Adrenal gland (tissue), 12 donors: ENCODE results near the gene TRIM66. TPM values are rescaled to one million over a fixed set of nuclear protein-coding genes. Genes with fewer than 3 reads are reported as not detected.

Source experiments
- DNase-seq, 7 donors: peaks; one replicate each; pipeline ENCODE4 v3.0.0-alpha.2; 2019 to 2020
- H3K27ac ChIP-seq, 5 donors: fragments of 200-600 bp; sonication (generic) in 4 of 5; 1 replicate in 3 of 5; 2 replicates in 2 of 5; pipeline versions ENCODE4 v1.5.1 to v1.8.0; 2016 to 2020; ENCODE audit warnings: mild to moderate bottlenecking in 1 of 5
- H3K27me3 ChIP-seq: fragments of 200-600 bp; 2 replicates; pipeline ENCODE4 v1.8.0; 2021
- H3K36me3 ChIP-seq, 2 donors: fragments of 200-600 bp; replicated peaks in 1 of 2; 1 replicate in 1 of 2; 2 replicates in 1 of 2; pipeline versions ENCODE4 v1.5.1 to v1.8.0; 2018 to 2022
- H3K4me1 ChIP-seq, 2 donors: fragments of 200-600 bp; replicated peaks in 1 of 2; 1 replicate in 1 of 2; 2 replicates in 1 of 2; pipeline versions ENCODE4 v1.5.1 to v1.8.0; 2018 to 2021
- H3K4me3 ChIP-seq, 4 donors: fragments of 200-600 bp; sonication (generic) in 3 of 4; one replicate each; pipeline ENCODE4 v1.5.1; 2016 to 2018
- H3K9me3 ChIP-seq, 3 donors: fragments of 200-600 bp; sonication (generic) in 1 of 3; replicated peaks in 1 of 3; 1 replicate in 2 of 3; 2 replicates in 1 of 3; pipeline versions ENCODE4 v1.5.1 to v1.8.0; 2016 to 2021
- POLR2A ChIP-seq, 2 donors: fragments of 450-650 bp; IDR thresholded peaks; one replicate each; pipeline ENCODE4 v1.6.1; 2017; ENCODE audit warnings: antibody characterized with exemption in 2 of 2, mild to moderate bottlenecking in 2 of 2, moderate library complexity in 1 of 2
- WGBS, 4 donors: extraction: QIAGEN DNeasy Blood & Tissue Kit in 2 of 4; methylation state at CpG; one replicate each; pipeline versions ENCODE4 v1.1.5 to v1.1.7; 2013 to 2017; 5-methylcytosine and 5-hydroxymethylcytosine counted together
- intact Hi-C, 2 donors: fragments of 100-400 bp; cut with DNase I; formaldehyde crosslinking; loops; one replicate each; pipeline versions ENCODE4 v1.14.1 to v1.15.0; 2022 to 2023
- polyA plus RNA-seq, 3 donors: library from polyadenylated mRNA; stranded (reverse); fragments of 200-250 nt in 2 of 3; fragments of 350-450 nt in 1 of 3; fragmentation: Illumina TruSeq in 1 of 3; extraction: RNeasy Lipid Tissue Mini Kit (QIAGEN cat#74804) in 1 of 3; gene quantifications; one replicate each; pipeline ENCODE4 v1.2.3, GENCODE V29; 2013 to 2014
- total RNA-seq, 9 donors: library from RNA; depleted of rRNA in 4 of 9; stranded (reverse); fragments of >200 nt in 4 of 9; fragments of 120-200 nt in 1 of 9; fragmentation: NEBNext Ultra II Directional in 1 of 9; extraction: Animal tissue kit (Norgen Biotek cat#: 25700) in 1 of 9; gene quantifications; one replicate each; pipeline versions ENCODE4 v1.1.0 to v1.2.4, GENCODE V29; 2013 to 2023
- TF ChIP-seq, protein P1 (sequence below), 6 experiments: fragments of 450-650 bp in 4 of 6; fragments of 200-600 bp in 2 of 6; sonication (generic) in 1 of 6; IDR thresholded peaks; 1 replicate in 5 of 6; 2 replicates in 1 of 6; pipeline versions ENCODE4 v1.5.1 to v1.8.0; 2016 to 2021; ENCODE audit warnings: antibody characterized with exemption in 6 of 6, mild to moderate bottlenecking in 2 of 6, moderate library complexity in 1 of 6
- donor health status: healthy with polysubstance abuse.
- donor health status: Bipolar disorder and iron deficiency.
- donor health status: DM: yes; HTN: yes; CAD: no.
- donor health status: DM: no; HTN: no; CAD: no.
- donor health status: DM: no; HTN: no; CAD: no.
- donor health status: DM: yes; HTN: yes; CAD: no.

TRIM66 gene
- total and polyA plus RNA-seq, 12 donors, result 3.6 to 18.4 (median 8.3) TPM

DNA sequence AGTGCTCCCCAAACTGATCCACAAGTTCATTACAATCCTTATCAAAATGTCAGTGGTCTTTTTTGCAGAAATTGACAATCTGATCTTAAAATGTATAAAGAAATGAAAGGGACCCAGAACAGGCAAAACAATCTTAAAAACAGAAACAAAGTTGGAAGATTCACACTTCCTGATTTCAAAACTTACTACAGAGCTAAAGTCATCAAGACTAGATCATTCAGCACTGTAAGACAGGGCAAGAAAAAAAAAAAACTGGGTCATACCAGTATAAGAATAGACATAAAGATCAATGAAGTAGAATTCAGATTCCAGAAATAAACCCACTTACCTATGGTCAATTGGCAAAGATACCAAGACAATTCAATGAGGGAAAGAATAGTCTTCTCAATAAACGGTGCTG lies 84.0 kb downstream of the TRIM66 start:
- 86 to 95% (median 88%) methylated on average over 1 of the region's 1 CpG for WGBS, 4 donors
- DNase-seq, result no peak
- H3K4me1 ChIP-seq, result peaks cover 0 to 5% of the 10 kb centered on the region in 2 donors
- no peak overlapping the region for H3K27ac ChIP-seq
- H3K4me3 ChIP-seq, result no peak overlapping the region
- no peaks in the 10 kb centered on the region for H3K9me3 ChIP-seq
- no peaks in the 10 kb centered on the region for H3K27me3 ChIP-seq
- H3K36me3 ChIP-seq, result no peaks in the 10 kb centered on the region
- intact Hi-C loops, result no loop called here
- no peak for TF ChIP-seq POLR2A (IDR thresholded peaks at IDR 0.05)
- TF ChIP-seq, protein P1, sequence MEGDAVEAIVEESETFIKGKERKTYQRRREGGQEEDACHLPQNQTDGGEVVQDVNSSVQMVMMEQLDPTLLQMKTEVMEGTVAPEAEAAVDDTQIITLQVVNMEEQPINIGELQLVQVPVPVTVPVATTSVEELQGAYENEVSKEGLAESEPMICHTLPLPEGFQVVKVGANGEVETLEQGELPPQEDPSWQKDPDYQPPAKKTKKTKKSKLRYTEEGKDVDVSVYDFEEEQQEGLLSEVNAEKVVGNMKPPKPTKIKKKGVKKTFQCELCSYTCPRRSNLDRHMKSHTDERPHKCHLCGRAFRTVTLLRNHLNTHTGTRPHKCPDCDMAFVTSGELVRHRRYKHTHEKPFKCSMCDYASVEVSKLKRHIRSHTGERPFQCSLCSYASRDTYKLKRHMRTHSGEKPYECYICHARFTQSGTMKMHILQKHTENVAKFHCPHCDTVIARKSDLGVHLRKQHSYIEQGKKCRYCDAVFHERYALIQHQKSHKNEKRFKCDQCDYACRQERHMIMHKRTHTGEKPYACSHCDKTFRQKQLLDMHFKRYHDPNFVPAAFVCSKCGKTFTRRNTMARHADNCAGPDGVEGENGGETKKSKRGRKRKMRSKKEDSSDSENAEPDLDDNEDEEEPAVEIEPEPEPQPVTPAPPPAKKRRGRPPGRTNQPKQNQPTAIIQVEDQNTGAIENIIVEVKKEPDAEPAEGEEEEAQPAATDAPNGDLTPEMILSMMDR (IDR thresholded peaks at IDR 0.05), result no peak

DNA sequence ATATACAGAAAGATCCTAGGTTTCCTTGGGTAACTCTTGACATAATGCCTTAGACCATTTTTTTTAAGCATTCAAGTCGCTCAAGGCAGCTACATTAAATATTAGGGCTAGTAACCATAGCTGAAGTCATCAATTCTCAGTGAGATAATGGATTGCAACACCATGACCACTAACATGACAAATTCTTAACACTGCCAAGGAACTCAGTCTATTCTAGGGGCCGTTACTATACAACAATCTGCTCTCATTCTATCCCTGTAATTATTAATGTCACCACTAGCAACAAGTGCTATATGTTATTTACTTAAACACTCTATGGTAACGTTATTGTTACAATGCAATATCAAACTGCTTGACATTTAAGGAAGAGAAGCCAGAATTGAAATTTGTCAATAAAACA lies 85.3 kb downstream of the TRIM66 start:
- Histone ChIP-seq H3K4me3 (no peak overlapping the region), H3K27ac (no peak overlapping the region), H3K9me3 (no peaks in the 10 kb centered on the region), H3K36me3 (no peaks in the 10 kb centered on the region), H3K4me1 (peaks cover 0 to 5% of the 10 kb centered on the region in 2 donors), H3K27me3 (no peaks in the 10 kb centered on the region)
- DNase-seq, result no peak
- WGBS, 4 donors, result 44 to 67% (median 44%) methylated on average over 3 of the region's 3 CpGs
- intact Hi-C loops, result no loop called here
- no peak for TF ChIP-seq POLR2A (IDR thresholded peaks at IDR 0.05)
- TF ChIP-seq, protein P1 (IDR thresholded peaks at IDR 0.05), result no peak

DNA sequence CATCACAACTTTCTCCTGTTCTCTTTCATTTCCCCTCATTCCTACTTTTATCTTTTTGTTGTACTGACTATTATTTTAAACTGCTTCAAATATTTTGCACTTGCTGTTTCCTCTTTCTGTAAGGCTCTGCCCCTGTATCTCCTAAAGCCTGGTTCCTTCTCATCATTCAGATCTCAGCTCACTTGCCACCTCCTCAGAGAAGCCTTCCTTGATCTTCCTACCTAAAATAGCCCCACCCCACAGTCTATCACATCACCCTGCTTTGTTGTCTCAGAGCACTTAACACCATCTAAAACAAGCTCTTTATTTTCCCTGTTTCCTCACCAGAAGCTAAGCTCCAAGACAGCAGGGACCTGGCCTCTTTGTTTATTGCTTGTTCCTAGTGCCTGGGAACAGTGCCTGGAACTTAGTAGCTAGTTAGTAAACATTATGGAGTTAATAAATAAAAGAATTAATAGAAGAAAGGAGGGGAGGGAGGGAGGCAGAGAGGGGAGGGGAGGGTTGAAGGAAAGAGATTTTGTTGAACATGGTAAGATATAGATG lies 85.9 kb downstream of the TRIM66 start:
- Histone ChIP-seq H3K4me3 (no peak overlapping the region), H3K4me1 (peaks cover 0 to 5% of the 10 kb centered on the region in 2 donors), H3K27ac (no peak overlapping the region), H3K36me3 (no peaks in the 10 kb centered on the region), H3K9me3 (no peaks in the 10 kb centered on the region), H3K27me3 (no peaks in the 10 kb centered on the region)
- intact Hi-C loops, result no loop called here
- TF ChIP-seq POLR2A (IDR thresholded peaks at IDR 0.05), result no peak
- TF ChIP-seq, protein P1 (IDR thresholded peaks at IDR 0.05), result no peak
- DNase-seq, result no peak

DNA sequence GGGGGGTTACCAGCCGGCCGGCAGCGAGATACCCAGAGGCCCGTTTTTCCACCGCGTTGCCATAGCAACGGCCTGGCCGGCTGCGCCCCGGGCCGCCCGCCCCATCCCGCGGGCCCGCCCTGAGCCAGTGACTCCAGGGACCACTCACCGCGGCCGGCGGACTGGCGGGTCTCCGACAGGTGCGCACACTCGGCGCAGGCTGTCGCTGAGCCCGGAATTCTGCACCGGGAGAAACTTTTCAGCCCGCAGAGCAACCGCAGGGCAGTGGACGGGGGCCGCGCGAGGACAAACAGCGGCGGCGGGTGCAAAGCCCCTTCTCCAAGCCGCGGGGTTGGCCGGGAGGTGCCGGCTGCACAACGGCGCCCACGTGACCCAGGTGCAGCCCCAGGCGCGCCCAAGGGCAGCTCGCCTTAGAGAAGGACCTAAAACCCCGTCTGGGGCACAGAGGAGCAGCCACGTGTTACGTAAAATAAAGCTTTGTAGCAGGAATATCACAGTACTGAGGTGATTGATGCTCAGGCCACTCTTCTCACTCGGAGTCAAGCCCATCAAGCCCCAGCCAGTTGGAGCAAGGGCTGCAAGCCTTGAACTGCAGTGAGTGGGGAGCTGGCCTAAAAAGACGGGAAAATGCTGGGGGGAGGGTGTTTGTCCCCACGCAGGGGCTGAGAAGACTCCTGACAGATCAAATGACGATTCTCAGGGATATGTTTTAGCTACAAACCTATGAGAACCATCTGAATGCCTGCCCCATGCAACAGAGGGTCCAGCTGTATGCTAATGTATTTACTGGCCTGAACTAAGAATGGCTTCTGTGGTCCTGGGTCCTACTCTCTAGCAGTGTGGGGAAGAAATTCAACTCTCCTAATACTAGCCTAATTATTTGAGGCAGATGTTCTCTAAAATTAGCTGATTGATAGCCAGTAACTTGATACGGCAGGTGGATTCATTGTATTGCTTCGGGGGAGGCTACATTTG lies 88.2 kb downstream of the TRIM66 start, which contains the start of gene STK33:
STK33 (minus strand) TSS at position 294 of the 975 bp plus-strand sequence. CDS start 119,323 bp downstream, outside the sequence.
- Histone ChIP-seq H3K4me3 (peak within 1 kb of the TSS in 2 of 4 donors; percentile 52 to 68), H3K27ac (peak within 1 kb of the TSS in 1 of 5 donors; percentile 22), H3K9me3 (no peaks in the 10 kb centered on the region), H3K4me1 (peaks cover 0 to 5% of the 10 kb centered on the region in 2 donors), H3K36me3 (no peaks in the 10 kb centered on the region), H3K27me3 (no peaks in the 10 kb centered on the region)
- intact Hi-C loops, result no loop called here
- DNase-seq, result peak; percentile 61 to 76 (median 68)
- no peak for TF ChIP-seq POLR2A (IDR thresholded peaks at IDR 0.05)
- TF ChIP-seq, protein P1 (IDR thresholded peaks at IDR 0.05), result no peak
- WGBS, 4 donors, result 5 to 34% (median 6%) methylated on average over 9 to 55 of the region's 55 CpGs
